Measurements from ENCODE around the gene KATNB1.
"Not testable (repeated sequence)": the region's sequence is repeated elsewhere in the genome, so short reads cannot be mapped to it uniquely, and the experiment has no call there.

GRCh38 chr16:57782607-57783055 lies 47.1 kb downstream of the KATNB1 start:
- not testable (repeated sequence) for TF ChIP-seq POLR2A, CTCF (IDR thresholded peaks at IDR 0.05)

Measured in uterus (tissue), 2 donors.